H9 (cell line): ENCODE data around the gene MYT1. TPM values are rescaled to one million over a fixed set of nuclear protein-coding genes. Genes with fewer than 3 reads are reported as not detected.

ENCODE experiments used
- DNase-seq: peaks from one replicate; pipeline ENCODE4 v3.0.0-alpha.2; 2017
- H2AFZ ChIP-seq: one replicate; pipeline ENCODE4 v1.6.1; 2013; ENCODE audit warnings: mild to moderate bottlenecking, low read length, control low read depth, moderate library complexity
- H2AK5ac ChIP-seq: 2 replicates; pipeline ENCODE4 v1.6.1; 2013; ENCODE audit warnings: low read length, control low read depth, mixed read lengths; ENCODE audit not compliant: insufficient read length
- H2BK120ac ChIP-seq: one replicate; pipeline ENCODE4 v1.6.1; 2013; ENCODE audit warnings: low read depth, mild to moderate bottlenecking, low read length, control low read depth, inconsistent platforms; ENCODE audit not compliant: poor library complexity, severe bottlenecking
- H2BK12ac ChIP-seq: 2 replicates; pipeline ENCODE4 v1.6.1; 2013; ENCODE audit warnings: low read length, control low read depth, mixed read lengths, low read depth; ENCODE audit not compliant: insufficient read length
- H2BK15ac ChIP-seq: 2 replicates; pipeline ENCODE4 v1.6.1; 2013; ENCODE audit warnings: low read depth, low read length, control low read depth
- H2BK20ac ChIP-seq: one replicate; pipeline ENCODE4 v1.6.1; 2013; ENCODE audit warnings: low read depth, mild to moderate bottlenecking, low read length, control low read depth, inconsistent platforms; ENCODE audit not compliant: poor library complexity, severe bottlenecking
- H2BK5ac ChIP-seq: 2 replicates; pipeline ENCODE4 v1.6.1; 2013; ENCODE audit warnings: low read length, control low read depth, mixed read lengths; ENCODE audit not compliant: insufficient read length
- H3K14ac ChIP-seq: 2 replicates; pipeline ENCODE4 v1.6.1; 2013; ENCODE audit warnings: low read length, control low read depth; ENCODE audit not compliant: insufficient read depth
- H3K18ac ChIP-seq: 2 replicates; pipeline ENCODE4 v1.6.1; 2013; ENCODE audit warnings: low read depth, mild to moderate bottlenecking, mixed read lengths, low read length, control low read depth; ENCODE audit not compliant: insufficient read length
- H3K23ac ChIP-seq: 2 replicates; pipeline ENCODE4 v1.6.1; 2013; ENCODE audit warnings: low read length, control low read depth, mixed read lengths, low read depth; ENCODE audit not compliant: insufficient read length
- H3K23me2 ChIP-seq: 2 replicates; pipeline ENCODE4 v1.6.1; 2013; ENCODE audit warnings: low read depth, mild to moderate bottlenecking, mixed read lengths, low read length, control low read depth; ENCODE audit not compliant: insufficient read length, poor library complexity, severe bottlenecking
- H3K27ac ChIP-seq: 2 replicates; pipeline ENCODE4 v1.5.1; 2013; ENCODE audit warnings: low read length, control low read depth, mixed read lengths, low read depth; ENCODE audit not compliant: insufficient read length
- H3K27me3 ChIP-seq: 2 replicates; pipeline ENCODE4 v1.6.1; 2013; ENCODE audit warnings: low read length, control low read depth, inconsistent platforms; ENCODE audit not compliant: insufficient read depth
- H3K4ac ChIP-seq: 2 replicates; pipeline ENCODE4 v1.6.1; 2013; ENCODE audit warnings: low read depth, mild to moderate bottlenecking, control low read depth, inconsistent platforms, low read length, moderate library complexity
- H3K4me1 ChIP-seq: 2 replicates; pipeline ENCODE4 v1.6.1; 2013; ENCODE audit warnings: low read length, control low read depth, inconsistent platforms; ENCODE audit not compliant: insufficient read depth
- H3K4me2 ChIP-seq: 2 replicates; pipeline ENCODE4 v1.6.1; 2013; ENCODE audit warnings: low read length, control low read depth, mixed read lengths; ENCODE audit not compliant: insufficient read length, insufficient read depth
- H3K56ac ChIP-seq: 2 replicates; pipeline ENCODE4 v1.6.1; 2013; ENCODE audit warnings: low read depth, mild to moderate bottlenecking, mixed read lengths, low read length, control low read depth; ENCODE audit not compliant: insufficient read length
- H3K79me1 ChIP-seq: 2 replicates; pipeline ENCODE4 v1.6.1; 2013; ENCODE audit warnings: low read depth, mild to moderate bottlenecking, moderate library complexity, low read length, control low read depth, inconsistent platforms; ENCODE audit not compliant: insufficient read depth, poor library complexity, severe bottlenecking
- H3K79me2 ChIP-seq: 2 replicates; pipeline ENCODE4 v1.6.1; 2013; ENCODE audit warnings: low read length, control low read depth, inconsistent platforms; ENCODE audit not compliant: insufficient read depth
- H3K9ac ChIP-seq: 2 replicates; pipeline ENCODE4 v1.6.1; 2013; ENCODE audit warnings: low read length, control low read depth, mixed read lengths; ENCODE audit not compliant: insufficient read length; ENCODE audit errors: extremely low read depth
- H3K9me3 ChIP-seq: one replicate; pipeline ENCODE4 v1.6.1; 2013; ENCODE audit warnings: low read depth, low read length, inconsistent platforms; ENCODE audit not compliant: control insufficient read depth
- H3T11ph ChIP-seq: one replicate; pipeline ENCODE4 v1.6.1; 2013; ENCODE audit warnings: mild to moderate bottlenecking, low read length, control low read depth, inconsistent platforms
- H4K20me1 ChIP-seq: one replicate; pipeline ENCODE4 v1.6.1; 2013; ENCODE audit not compliant: control insufficient read depth, insufficient read length, insufficient read depth
- H4K5ac ChIP-seq: 2 replicates; pipeline ENCODE4 v1.6.1; 2013; ENCODE audit warnings: low read depth, mild to moderate bottlenecking, mixed read lengths, low read length, control low read depth; ENCODE audit not compliant: insufficient read length
- H4K8ac ChIP-seq: replicated peaks from 2 replicates; pipeline ENCODE4 v1.6.1; 2013; ENCODE audit warnings: low read length, control low read depth, mixed read lengths, low read depth; ENCODE audit not compliant: insufficient read length
- H4K91ac ChIP-seq: 2 replicates; pipeline ENCODE4 v1.6.1; 2013; ENCODE audit warnings: low read depth, mild to moderate bottlenecking, moderate library complexity, mixed read lengths, low read length, control low read depth; ENCODE audit not compliant: insufficient read length
- H3K27ac Mint-ChIP-seq, 3 experiments: 2 replicates in 2 of 3; 3 replicates in 1 of 3; pipeline ENCODE4 v1.8.0; 2020 to 2021; ENCODE audit warnings: mixed read lengths in 3 of 3, mild to moderate bottlenecking in 1 of 3, moderate library complexity in 1 of 3
- H3K27me3 Mint-ChIP-seq: 2 replicates; pipeline ENCODE4 v1.8.0; 2021; ENCODE audit warnings: low read depth, mild to moderate bottlenecking, moderate library complexity, mixed read lengths
- H3K36me3 Mint-ChIP-seq, 3 experiments: 2 replicates in 2 of 3; 3 replicates in 1 of 3; pipeline ENCODE4 v1.8.0; 2020 to 2021; ENCODE audit warnings: low read depth in 3 of 3, mixed read lengths in 3 of 3; ENCODE audit not compliant: insufficient read depth in 1 of 3
- H3K4me1 Mint-ChIP-seq, 2 experiments: 2 replicates each; pipeline ENCODE4 v1.8.0; 2020; ENCODE audit warnings: mixed read lengths in 2 of 2
- H3K4me3 Mint-ChIP-seq, 2 experiments: 2 replicates in 1 of 2; 3 replicates in 1 of 2; pipeline ENCODE4 v1.8.0; 2020 to 2021; ENCODE audit warnings: mild to moderate bottlenecking in 2 of 2, mixed read lengths in 2 of 2, moderate library complexity in 1 of 2
- H3K9me3 Mint-ChIP-seq, 2 experiments: 2 replicates in 1 of 2; 3 replicates in 1 of 2; pipeline ENCODE4 v1.8.0; 2020; ENCODE audit warnings: mild to moderate bottlenecking in 2 of 2, mixed read lengths in 2 of 2, moderate library complexity in 1 of 2
- CTCF ChIP-seq: fragments of 200-600 bp; sonication (generic); conservative IDR thresholded peaks from 3 replicates; pipeline ENCODE4 v1.8.0; 2021; ENCODE audit warnings: antibody characterized with exemption, mild to moderate bottlenecking
- WGBS: extraction: QIAGEN DNeasy Blood & Tissue Kit; methylation state at CpG from one replicate; pipeline ENCODE4 v1.1.7; 2013; ENCODE audit warnings: missing lambda C conversion rate, low lambda C conversion rate, mixed read lengths; ENCODE audit not compliant: insufficient read length; ENCODE audit errors: extremely low coverage; 5-methylcytosine and 5-hydroxymethylcytosine counted together
- total RNA-seq: library from RNA; stranded (reverse); gene quantifications from 2 replicates; pipeline ENCODE4 v1.2.1, GENCODE V29; 2021

MYT1 gene
- total RNA-seq, 1 experiment from 2014 or later = 0.79 TPM

GRCh38 chr20:64191002-64191401, 26.8 kb downstream of the MYT1 start:
- Histone ChIP-seq H2BK15ac (no peak overlapping the region), H3K9ac (no peak overlapping the region), H3K9me3 (no peaks in the 10 kb centered on the region), H3K23me2 (no peaks in the 10 kb centered on the region), H3K4me1 (peaks cover 20% of the 10 kb centered on the region; the same call in 1 of the 2 replicates), H3K23ac (no peak overlapping the region), H2BK12ac (no peak overlapping the region), H4K5ac (no peak overlapping the region), H4K91ac (no peak overlapping the region), H2AFZ (no peak overlapping the region), H3T11ph (no peak overlapping the region), H3K4ac (no peak overlapping the region), H3K79me1 (no peaks in the 10 kb centered on the region), H3K18ac (peak overlapping the region; percentile 30), H3K27me3 (no peaks in the 10 kb centered on the region), H2BK120ac (no peak overlapping the region), H3K14ac (no peak overlapping the region; the same call in 1 of the 2 replicates), H3K27ac (no peak overlapping the region), H4K20me1 (no peaks in the 10 kb centered on the region), H3K56ac (no peak overlapping the region), H4K8ac (no peak overlapping the region), H3K4me2 (no peak overlapping the region), H2BK20ac (no peak overlapping the region), H2AK5ac (no peak overlapping the region), H3K79me2 (no peaks in the 10 kb centered on the region), H2BK5ac (no peak overlapping the region)
- Mint-ChIP-seq H3K27ac (peak overlapping the region in 1 of 3 experiments; percentile 34; a peak in 1 of 7 replicates), H3K36me3 (peaks cover 3 to 5% (median 4%) of the 10 kb centered on the region in 3 experiments; a peak in 6 of 7 replicates), H3K9me3 (peaks cover 5 to 6% of the 10 kb centered on the region in 2 experiments), H3K27me3 (peaks cover 14% of the 10 kb centered on the region), H3K4me3 (peak overlapping the region in 1 of 2 experiments; percentile 33; a peak in 1 of 5 replicates), H3K4me1 (peaks cover 61 to 64% of the 10 kb centered on the region in 2 experiments)
- no CpG with 5 or more reads among the region's 4 CpGs for WGBS
- no peak for TF ChIP-seq CTCF
- DNase-seq = no peak
